H1 (cell line): ENCODE data around the gene PTGFR. TPM values are rescaled to one million over a fixed set of nuclear protein-coding genes. Genes with fewer than 3 reads are reported as not detected.

ENCODE experiments used
- ASH2L ChIP-seq: fragments of 200-600, 300-600 bp; sonication (generic); IDR thresholded peaks from one replicate; pipeline ENCODE4 v1.7.1; 2017; ENCODE audit warnings: low read length
- BCL11A ChIP-seq, 2 experiments: IDR thresholded peaks; one replicate each; pipeline ENCODE4 v1.6.1; 2011; ENCODE audit warnings: low read depth in 2 of 2, low read length in 2 of 2, mild to moderate bottlenecking in 2 of 2
- CHD1 ChIP-seq: IDR thresholded peaks from 2 replicates; pipeline ENCODE4 v1.6.1; 2012; ENCODE audit warnings: low read depth, low read length, improper control_type of control experiment
- CHD7 ChIP-seq: fragments of 300-600 bp; sonication (generic); IDR thresholded peaks from 2 replicates; pipeline ENCODE4 v1.7.1; 2012; ENCODE audit warnings: low read length, moderate library complexity, mild to moderate bottlenecking, inconsistent platforms; ENCODE audit not compliant: insufficient replicate concordance
- EGR1 ChIP-seq: IDR thresholded peaks from 2 replicates; pipeline ENCODE4 v1.6.1; 2011; ENCODE audit warnings: low read depth, low read length, borderline replicate concordance
- HDAC6 ChIP-seq: IDR thresholded peaks from one replicate; pipeline ENCODE4 v1.7.1; 2012; ENCODE audit warnings: low read depth, mild to moderate bottlenecking, inconsistent platforms, low read length, moderate library complexity
- JUN ChIP-seq: IDR thresholded peaks from 2 replicates; pipeline ENCODE4 v1.6.1; 2011; ENCODE audit warnings: low read depth, mild to moderate bottlenecking, improper control_type of control experiment, low read length
- MAX ChIP-seq: IDR thresholded peaks from 2 replicates; pipeline ENCODE4 v1.6.1; 2012; ENCODE audit warnings: inconsistent platforms
- RAD21 ChIP-seq, 2 experiments: IDR thresholded peaks in 1 of 2; conservative IDR thresholded peaks in 1 of 2; 2 replicates each; pipeline ENCODE4 v1.6.1; 2011; ENCODE audit warnings: low read depth in 2 of 2, low read length in 2 of 2, improper control_type of control experiment in 1 of 2, inconsistent platforms in 1 of 2, mild to moderate bottlenecking in 1 of 2, moderate library complexity in 1 of 2
- SUZ12 ChIP-seq: fragments of 200-600 bp; sonication (generic); IDR thresholded peaks from 2 replicates; pipeline ENCODE4 v1.6.1; 2012; ENCODE audit warnings: mild to moderate bottlenecking, inconsistent platforms, low read length, moderate library complexity, mixed read lengths
- TCF12 ChIP-seq: IDR thresholded peaks from 2 replicates; pipeline ENCODE4 v1.6.1; 2011; ENCODE audit warnings: low read depth, mild to moderate bottlenecking, low read length
- polyA plus RNA-seq, 7 experiments: library from polyadenylated mRNA; depleted of rRNA in 3 of 7; stranded (reverse) in 5 of 7; unstranded in 2 of 7; fragments of >200 nt in 5 of 7; fragments of 200-250 nt in 2 of 7; gene quantifications; 1 replicate in 5 of 7; 2 replicates in 1 of 7; 4 replicates in 1 of 7; pipeline versions ENCODE4 v1.2.1 to v1.2.3, GENCODE V29; 2011 to 2013; ENCODE audit warnings: missing spikeins in 2 of 7, mixed read lengths in 2 of 7
- total RNA-seq: library from RNA; stranded (reverse); fragmentation: NEBNext Ultra II Directional; extraction: Animal tissue kit (Norgen Biotek cat#: 25700); gene quantifications from 2 replicates; pipeline ENCODE4 v1.2.1, GENCODE V29; 2021

PTGFR gene
- total and polyA plus RNA-seq, 2 of the 8 experiments (the other 6 are each of a cell fraction or from before 2014, with no cell fraction given), result 0.02 TPM; not detected in 1

- TF ChIP-seq CHD7 (no peak), BCL11A (IDR thresholded peaks at IDR 0.05; ENCODE audit: low read depth in 2 of 2, low read length in 2 of 2) (no peak), TCF12 (no peak), MAX (no peak), HDAC6 (no peak), CHD1 (no peak), ASH2L (no peak), RAD21 (IDR thresholded peaks at IDR 0.05 in 1 of 2, conservative IDR thresholded peaks at IDR 0.05 in 1 of 2; ENCODE audit: low read depth in 2 of 2, low read length in 2 of 2) (no peak), JUN (no peak), SUZ12 (no peak), EGR1 (no peak)
Observed at GRCh38 chr1:78520216-78520615, 29.4 kb downstream of the PTGFR start (continued).
